GM12878 (cell line): ENCODE data around the gene PKNOX1.

Experiments
- ATF2 ChIP-seq: IDR thresholded peaks from 2 replicates; pipeline ENCODE4 v1.6.1; 2012; ENCODE audit warnings: low read length, inconsistent platforms
- CTCF ChIP-seq, 3 experiments: IDR thresholded peaks in 2 of 3; conservative IDR thresholded peaks in 1 of 3; 2 replicates each; pipeline ENCODE4 v1.5.1; 2011; ENCODE audit warnings: low read depth in 3 of 3, low read length in 3 of 3, mild to moderate bottlenecking in 3 of 3, control low read depth in 2 of 3, moderate library complexity in 2 of 3, inconsistent platforms in 1 of 3, mixed read lengths in 1 of 3; ENCODE audit not compliant: control insufficient read depth in 2 of 3, insufficient read depth in 1 of 3; ENCODE audit errors: extremely low read depth in 1 of 3
- E2F8 ChIP-seq: fragments of 450-650 bp; IDR thresholded peaks from 2 replicates; pipeline ENCODE4 v1.6.1; 2018; ENCODE audit warnings: mild to moderate bottlenecking, low read depth, moderate library complexity; ENCODE audit not compliant: partially characterized antibody
- POLR2AphosphoS2 ChIP-seq: IDR thresholded peaks from 2 replicates; pipeline ENCODE4 v1.6.1; 2011; ENCODE audit warnings: low read depth, mild to moderate bottlenecking, low read length, improper control_type of control experiment, moderate library complexity
- POLR2AphosphoS5 ChIP-seq: IDR thresholded peaks from 2 replicates; pipeline ENCODE4 v1.6.1; 2011; ENCODE audit warnings: mild to moderate bottlenecking, low read length, inconsistent platforms

DNA sequence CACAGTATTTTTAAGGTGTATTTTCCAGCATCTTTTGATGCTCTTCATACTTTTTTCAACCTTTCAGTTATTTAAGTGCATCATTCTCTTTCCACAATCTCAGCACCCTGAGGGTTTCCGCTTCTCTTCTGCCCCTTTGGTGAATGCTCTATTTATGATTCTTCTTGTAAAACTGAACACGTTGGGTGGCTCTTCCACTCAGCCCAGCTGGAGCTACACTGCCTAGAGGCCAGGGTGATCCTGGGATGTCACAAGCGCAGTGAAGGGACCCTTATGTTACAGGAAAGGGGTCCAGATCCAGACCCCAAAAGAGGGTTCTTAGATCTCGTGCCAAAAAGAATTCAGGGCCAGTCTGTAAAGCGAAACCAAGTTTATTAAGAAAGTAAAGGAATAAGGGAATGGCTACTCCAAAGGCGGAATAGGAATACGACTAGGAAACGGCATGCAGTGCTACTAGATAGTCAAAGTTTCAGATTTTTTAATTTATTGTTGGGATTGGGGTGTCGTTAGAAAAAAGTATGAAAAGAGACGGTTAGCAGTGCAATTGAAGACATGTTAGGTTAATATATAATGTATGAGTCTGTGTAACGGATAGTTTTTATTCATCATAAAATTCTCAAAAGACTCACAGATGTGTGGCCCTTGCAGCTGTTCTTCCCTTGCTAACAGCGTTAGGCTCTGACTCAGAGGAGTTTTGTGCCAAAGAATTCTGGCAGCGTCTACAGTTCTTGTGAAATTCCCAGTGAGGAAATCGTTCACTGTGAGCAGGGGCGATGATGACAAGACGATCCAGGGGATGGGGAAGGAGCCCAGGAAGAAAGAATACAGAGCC is 34.6 kb upstream of the PKNOX1 start:
- TF ChIP-seq POLR2AphosphoS2 = no peak
- TF ChIP-seq CTCF (IDR thresholded peaks at IDR 0.05 in 2 of 3, conservative IDR thresholded peaks at IDR 0.05 in 1 of 3; ENCODE audit: control insufficient read depth in 2 of 3, extremely low read depth in 1 of 3, insufficient read depth in 1 of 3, low read depth in 3 of 3, low read length in 3 of 3) = no peak
- TF ChIP-seq ATF2 = no peak
- no peak for TF ChIP-seq POLR2AphosphoS5
- no peak for TF ChIP-seq E2F8
